Testis (tissue), 2 donors: Measurements from ENCODE around the gene ESYT2.

ENCODE experiments used
- POLR2A ChIP-seq: fragments of 450-650 bp; IDR thresholded peaks from one replicate; pipeline ENCODE4 v1.6.1; 2017; ENCODE audit warnings: antibody characterized with exemption, mild to moderate bottlenecking, moderate library complexity
- TF ChIP-seq, protein P1 (sequence below), 3 experiments: fragments of 450-650 bp in 2 of 3; fragments of 200-600 bp in 1 of 3; sonication (generic) in 1 of 3; IDR thresholded peaks; one replicate each; pipeline ENCODE4 v1.5.1; 2016 to 2019; ENCODE audit warnings: antibody characterized with exemption in 3 of 3, mild to moderate bottlenecking in 2 of 3, moderate library complexity in 1 of 3

DNA sequence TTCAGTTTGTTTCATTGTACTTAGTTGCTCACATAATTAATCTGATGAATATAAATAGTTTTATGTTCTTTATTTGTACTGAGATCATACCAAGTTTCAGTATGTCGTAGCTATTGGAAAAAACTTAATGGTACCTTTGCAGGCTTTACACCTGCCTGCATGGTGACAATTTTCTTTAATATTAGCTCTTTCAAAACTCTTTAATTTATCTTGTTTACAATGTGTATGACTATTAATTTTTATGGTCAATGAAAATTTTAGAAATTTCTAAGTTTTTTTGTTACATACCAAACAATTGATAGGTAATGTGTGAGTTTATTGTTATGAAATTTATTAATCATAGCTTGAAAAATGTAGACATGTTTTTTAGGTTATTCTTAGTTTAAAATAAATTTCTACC is 31.1 kb upstream of the ESYT2 start:
- TF ChIP-seq, protein P1, sequence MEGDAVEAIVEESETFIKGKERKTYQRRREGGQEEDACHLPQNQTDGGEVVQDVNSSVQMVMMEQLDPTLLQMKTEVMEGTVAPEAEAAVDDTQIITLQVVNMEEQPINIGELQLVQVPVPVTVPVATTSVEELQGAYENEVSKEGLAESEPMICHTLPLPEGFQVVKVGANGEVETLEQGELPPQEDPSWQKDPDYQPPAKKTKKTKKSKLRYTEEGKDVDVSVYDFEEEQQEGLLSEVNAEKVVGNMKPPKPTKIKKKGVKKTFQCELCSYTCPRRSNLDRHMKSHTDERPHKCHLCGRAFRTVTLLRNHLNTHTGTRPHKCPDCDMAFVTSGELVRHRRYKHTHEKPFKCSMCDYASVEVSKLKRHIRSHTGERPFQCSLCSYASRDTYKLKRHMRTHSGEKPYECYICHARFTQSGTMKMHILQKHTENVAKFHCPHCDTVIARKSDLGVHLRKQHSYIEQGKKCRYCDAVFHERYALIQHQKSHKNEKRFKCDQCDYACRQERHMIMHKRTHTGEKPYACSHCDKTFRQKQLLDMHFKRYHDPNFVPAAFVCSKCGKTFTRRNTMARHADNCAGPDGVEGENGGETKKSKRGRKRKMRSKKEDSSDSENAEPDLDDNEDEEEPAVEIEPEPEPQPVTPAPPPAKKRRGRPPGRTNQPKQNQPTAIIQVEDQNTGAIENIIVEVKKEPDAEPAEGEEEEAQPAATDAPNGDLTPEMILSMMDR (IDR thresholded peaks at IDR 0.05) = no peak
- TF ChIP-seq POLR2A = no peak
